NCI-H2029 treated with DMSO at 0.1 percent for 48 hours (cell line): ENCODE results near the gene OSTN.

Experiments used
- DNase-seq: peaks from one replicate; lab custom pipeline; 2025; lab: John Stamatoyannopoulos, UW

OSTN gene

GRCh38 chr3:191314109-191314728, 115.2 kb downstream of the OSTN start:
- no peak for DNase-seq
